ENCODE data around the gene C1orf232. TPM values are rescaled to one million over a fixed set of nuclear protein-coding genes. Genes with fewer than 3 reads are reported as not detected.

The C1orf232 gene
- total and polyA plus RNA-seq, 2 donors (not counting 3 experiments of a cell fraction or from before 2014, with no cell fraction given): not detected

DNA sequence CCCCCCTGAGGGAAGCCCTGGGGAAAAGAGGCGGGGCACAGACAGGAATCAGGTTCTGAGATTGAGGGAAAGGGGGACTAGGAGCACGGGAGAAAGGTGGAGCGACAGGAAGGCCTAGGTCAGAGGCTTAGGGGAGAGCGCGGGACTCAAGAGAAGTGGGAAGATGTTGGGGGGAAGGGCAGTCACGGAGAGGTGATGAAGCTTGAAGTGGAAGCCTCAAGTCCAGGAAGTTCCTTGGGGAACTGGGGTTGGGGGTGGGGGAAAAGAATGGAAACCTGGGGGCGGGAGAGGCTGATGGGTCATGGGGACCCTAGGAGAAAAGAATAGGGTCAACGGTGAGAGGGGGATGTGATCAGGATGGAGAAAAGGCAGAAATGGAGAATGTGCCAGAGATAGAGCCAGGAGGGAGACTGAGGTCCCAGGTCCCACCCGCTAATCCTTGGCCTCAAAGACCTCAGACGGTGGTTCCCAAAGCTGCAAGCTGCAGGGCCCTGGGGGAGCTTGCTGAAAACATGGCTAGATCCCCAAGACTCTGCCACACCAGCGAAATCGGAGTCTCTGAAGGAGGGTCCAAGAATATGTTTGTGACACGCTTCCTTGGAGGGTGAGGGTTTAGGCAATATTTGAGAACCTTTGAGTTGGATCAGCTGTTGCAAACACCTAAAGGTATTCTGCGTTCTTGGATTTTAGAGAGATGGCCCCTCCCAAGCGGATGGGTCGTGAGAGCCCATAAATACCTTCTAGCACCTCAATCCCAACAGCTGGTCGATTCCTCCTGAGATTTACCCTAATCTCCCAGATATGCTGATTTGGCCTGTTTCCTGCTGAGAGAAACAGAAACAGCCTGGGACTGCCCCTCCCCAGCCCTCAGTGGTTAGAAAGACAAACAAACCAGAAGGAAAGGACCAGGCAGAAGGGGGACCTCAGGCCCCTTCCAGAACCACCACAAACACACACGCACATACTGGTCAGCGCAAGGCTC is 3.6 kb downstream of the C1orf232 start:
- Histone ChIP-seq H4K20me1 (replicated peaks; ENCODE audit: control insufficient read depth, extremely low read depth, insufficient read depth, low read length) (no peaks in the 10 kb centered on the region), H3K9me3 (replicated peaks; ENCODE audit: control insufficient read depth, insufficient read depth, low read length) (no peaks in the 10 kb centered on the region), H3K4me3 (replicated peaks in 1 of 3; ENCODE audit: insufficient read depth in 1 of 3, low read depth in 1 of 3, low read length in 3 of 3) (no peak overlapping the region), H3K27ac (ENCODE audit: insufficient read depth, low read depth, low read length) (no peak overlapping the region), H3K36me3 (ENCODE audit: control insufficient read depth in 2 of 2, extremely low read depth in 1 of 2, insufficient read depth in 2 of 2, low read length in 2 of 2) (peaks cover 0 to 4% of the 10 kb centered on the region in 2 experiments), H3K9ac (replicated peaks; ENCODE audit: extremely low read depth, insufficient read depth, low read length) (no peak overlapping the region), H3K79me2 (ENCODE audit: control insufficient read depth, insufficient read depth, low read length) (no peaks in the 10 kb centered on the region), H2AFZ (ENCODE audit: low read depth, low read length) (peak overlapping the region; percentile 77), H3K4me2 (ENCODE audit: insufficient read depth, low read length) (no peak overlapping the region), H3K27me3 (ENCODE audit: control insufficient read depth in 2 of 2, insufficient read depth in 2 of 2, low read length in 2 of 2) (no peaks in the 10 kb centered on the region), H3K9me1 (replicated peaks; ENCODE audit: control insufficient read depth, extremely low read depth, insufficient read depth, low read length) (no peaks in the 10 kb centered on the region), H3K4me1 (ENCODE audit: control insufficient read depth, extremely low read depth, insufficient read depth, low read length) (peaks cover 13% of the 10 kb centered on the region)
- CTCF ChIA-PET: interaction anchor here (0.8 to 2.1 kb wide), 7 partner anchors 8 to 157 kb away, joined by 3 to 7 read pairs (median 4); partner anchors contain the start of gene CEP85
- DNase-seq (ENCODE audit: low read depth, low spot score): no peak
- intact Hi-C loops (cut with micrococcal nuclease): loop anchor here (1.0 kb wide), 2 partner anchors 60 to 129 kb away; no protein-coding TSS in a partner anchor
- POLR2A ChIA-PET: no interaction called here
- FAIRE-seq: no peak
- dilution Hi-C loops (cut with MboI; ENCODE audit: extremely low pct_ligation_motif_present, low sequenced_read_pairs): no loop called here
- no TSS peak for BruUV-seq (replicated peaks)
- TF ChIP-seq GATA2 (IDR thresholded peaks at IDR 0.05; ENCODE audit: insufficient read depth, insufficient read length, low read depth, low read length) (no peak), POLR2A (IDR thresholded peaks at IDR 0.05; ENCODE audit: low read depth, low read length) (no peak), MYC (IDR thresholded peaks at IDR 0.05; ENCODE audit: low read depth, low read length) (no peak), POLR2AphosphoS5 (IDR thresholded peaks at IDR 0.05; ENCODE audit: insufficient read depth, low read depth, low read length) (no peak), JUN (IDR thresholded peaks at IDR 0.05; ENCODE audit: borderline replicate concordance, insufficient read depth, insufficient read length, low read depth) (no peak), EZH2 (IDR thresholded peaks at IDR 0.05; ENCODE audit: borderline replicate concordance, low read depth, low read length, severe bottlenecking) (no peak), FOS (IDR thresholded peaks at IDR 0.05; ENCODE audit: borderline replicate concordance, insufficient read depth, low read length) (no peak)
- TF ChIP-seq, protein P1, sequence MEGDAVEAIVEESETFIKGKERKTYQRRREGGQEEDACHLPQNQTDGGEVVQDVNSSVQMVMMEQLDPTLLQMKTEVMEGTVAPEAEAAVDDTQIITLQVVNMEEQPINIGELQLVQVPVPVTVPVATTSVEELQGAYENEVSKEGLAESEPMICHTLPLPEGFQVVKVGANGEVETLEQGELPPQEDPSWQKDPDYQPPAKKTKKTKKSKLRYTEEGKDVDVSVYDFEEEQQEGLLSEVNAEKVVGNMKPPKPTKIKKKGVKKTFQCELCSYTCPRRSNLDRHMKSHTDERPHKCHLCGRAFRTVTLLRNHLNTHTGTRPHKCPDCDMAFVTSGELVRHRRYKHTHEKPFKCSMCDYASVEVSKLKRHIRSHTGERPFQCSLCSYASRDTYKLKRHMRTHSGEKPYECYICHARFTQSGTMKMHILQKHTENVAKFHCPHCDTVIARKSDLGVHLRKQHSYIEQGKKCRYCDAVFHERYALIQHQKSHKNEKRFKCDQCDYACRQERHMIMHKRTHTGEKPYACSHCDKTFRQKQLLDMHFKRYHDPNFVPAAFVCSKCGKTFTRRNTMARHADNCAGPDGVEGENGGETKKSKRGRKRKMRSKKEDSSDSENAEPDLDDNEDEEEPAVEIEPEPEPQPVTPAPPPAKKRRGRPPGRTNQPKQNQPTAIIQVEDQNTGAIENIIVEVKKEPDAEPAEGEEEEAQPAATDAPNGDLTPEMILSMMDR (IDR thresholded peaks at IDR 0.05; ENCODE audit: extremely low read depth in 1 of 2, insufficient read depth in 1 of 2, low read depth in 1 of 2, low read length in 2 of 2): no peak
- TF ChIP-seq, protein P2, sequence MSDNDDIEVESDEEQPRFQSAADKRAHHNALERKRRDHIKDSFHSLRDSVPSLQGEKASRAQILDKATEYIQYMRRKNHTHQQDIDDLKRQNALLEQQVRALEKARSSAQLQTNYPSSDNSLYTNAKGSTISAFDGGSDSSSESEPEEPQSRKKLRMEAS (IDR thresholded peaks at IDR 0.05; ENCODE audit: insufficient read depth, insufficient read length): no peak
